Measurements from ENCODE around the gene A2ML1.
"Not testable (repeated sequence)": the region's sequence is repeated elsewhere in the genome, so short reads cannot be mapped to it uniquely, and the experiment has no call there.

Gene A2ML1

DNA sequence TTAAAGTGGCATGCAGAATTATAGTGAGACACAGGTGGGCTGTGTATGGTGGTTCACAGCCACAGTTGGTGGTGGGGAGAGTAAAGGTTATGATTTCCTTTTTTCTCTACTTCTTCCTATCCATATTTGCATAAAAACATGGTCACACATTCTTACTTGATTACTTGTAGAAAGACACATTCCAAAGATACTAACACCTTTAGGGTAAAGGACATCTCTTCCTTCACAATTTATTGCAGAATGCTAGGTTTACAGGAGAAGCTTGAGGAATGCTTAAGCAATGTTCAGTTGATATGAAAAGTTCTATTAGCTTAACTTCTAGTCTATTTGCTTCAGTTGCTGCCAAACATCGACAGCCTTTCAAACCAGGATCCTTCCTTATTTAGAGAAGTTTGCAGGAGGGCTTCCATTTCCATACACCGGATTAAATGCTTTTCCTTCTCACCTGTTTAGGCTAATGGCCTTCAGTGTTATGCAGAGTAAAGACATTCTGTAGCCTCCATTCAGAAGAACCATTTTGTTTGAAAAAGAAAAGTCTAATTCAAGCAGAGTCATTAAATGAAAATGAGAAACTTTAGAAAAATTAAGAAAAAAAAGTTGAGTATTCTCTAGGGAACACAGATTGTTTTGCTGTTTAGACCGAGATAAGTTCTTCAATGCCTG lies 89.3 kb downstream of the A2ML1 start:
- DNase-seq, result no peak

DNA sequence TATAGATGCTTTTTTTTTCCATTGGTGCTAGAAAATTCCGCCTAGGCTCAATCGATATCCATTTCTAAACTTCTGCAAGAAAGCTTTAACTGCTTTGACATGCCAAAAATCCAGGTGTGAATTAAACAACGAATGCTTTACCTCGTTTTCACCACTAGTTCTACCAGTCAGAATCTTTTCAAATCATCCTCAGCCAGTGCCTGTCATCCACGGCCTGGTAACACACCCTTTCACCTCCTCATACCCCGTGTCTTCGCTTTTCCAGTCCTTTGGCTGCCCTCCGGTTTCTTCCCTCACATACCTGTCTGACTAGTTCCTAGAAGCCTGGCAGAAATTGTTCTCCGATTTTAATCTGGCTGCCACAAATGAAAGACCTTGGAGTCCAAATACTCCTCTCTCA lies 90.5 kb downstream of the A2ML1 start:
- DNase-seq, result no peak

DNA sequence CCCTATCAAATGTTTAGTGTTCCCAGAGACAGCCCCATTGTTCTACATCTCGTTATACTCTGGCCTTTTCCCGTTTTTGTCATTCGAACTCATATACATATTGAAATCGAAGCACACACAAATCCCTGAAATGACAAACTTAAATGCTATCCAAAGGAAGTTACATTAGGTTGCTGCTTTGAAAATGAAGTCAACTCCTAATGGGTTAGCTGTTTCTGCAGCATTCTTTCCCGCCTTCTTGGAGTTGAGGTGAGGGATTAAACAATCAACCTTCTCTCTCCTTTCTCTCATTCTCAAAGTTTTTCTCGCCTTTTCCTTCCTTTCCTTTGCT lies 91.2 kb downstream of the A2ML1 start:
- no peak for DNase-seq

DNA sequence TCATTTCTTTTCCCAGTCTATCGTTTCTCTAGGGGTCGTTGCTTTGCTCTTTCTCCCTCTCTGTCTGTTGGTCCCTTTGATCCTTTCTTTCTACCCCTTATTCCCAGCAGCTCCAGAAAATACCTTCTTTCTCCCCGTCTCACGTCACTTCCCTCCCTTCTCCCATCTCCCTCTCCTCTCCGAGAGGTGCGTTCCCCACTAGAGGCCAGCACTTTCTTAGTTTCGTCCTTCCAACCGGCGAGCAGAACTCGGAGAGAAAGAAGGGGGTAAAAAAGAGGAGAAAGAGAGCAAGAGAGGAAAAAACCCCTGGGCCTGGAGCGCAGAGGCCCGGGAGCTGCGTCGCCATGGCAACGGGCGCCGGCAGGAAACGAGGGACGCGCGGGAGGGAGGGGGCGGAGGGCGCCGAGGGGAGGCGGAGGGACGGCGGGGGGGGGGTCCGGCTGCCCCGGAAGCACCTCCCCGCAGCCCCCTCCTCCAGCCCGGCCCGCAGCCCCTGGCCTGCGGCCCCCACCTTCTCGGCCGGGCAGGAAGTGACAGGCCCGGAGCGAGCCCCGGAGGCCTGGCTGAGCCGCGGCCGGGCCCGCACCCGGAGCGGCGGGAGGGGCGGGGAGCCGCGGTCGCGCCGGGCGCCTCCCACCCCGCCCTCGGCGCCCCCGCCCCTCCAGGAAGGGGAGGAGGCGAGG lies 91.8 kb downstream of the A2ML1 start, which contains the start of gene PHC1:
Gene PHC1, plus strand, starts transcription at position 477 of the 683 bp plus-strand sequence. CDS start 3,169 bp downstream, outside the sequence.
- peak; percentile 19 for DNase-seq

DNA sequence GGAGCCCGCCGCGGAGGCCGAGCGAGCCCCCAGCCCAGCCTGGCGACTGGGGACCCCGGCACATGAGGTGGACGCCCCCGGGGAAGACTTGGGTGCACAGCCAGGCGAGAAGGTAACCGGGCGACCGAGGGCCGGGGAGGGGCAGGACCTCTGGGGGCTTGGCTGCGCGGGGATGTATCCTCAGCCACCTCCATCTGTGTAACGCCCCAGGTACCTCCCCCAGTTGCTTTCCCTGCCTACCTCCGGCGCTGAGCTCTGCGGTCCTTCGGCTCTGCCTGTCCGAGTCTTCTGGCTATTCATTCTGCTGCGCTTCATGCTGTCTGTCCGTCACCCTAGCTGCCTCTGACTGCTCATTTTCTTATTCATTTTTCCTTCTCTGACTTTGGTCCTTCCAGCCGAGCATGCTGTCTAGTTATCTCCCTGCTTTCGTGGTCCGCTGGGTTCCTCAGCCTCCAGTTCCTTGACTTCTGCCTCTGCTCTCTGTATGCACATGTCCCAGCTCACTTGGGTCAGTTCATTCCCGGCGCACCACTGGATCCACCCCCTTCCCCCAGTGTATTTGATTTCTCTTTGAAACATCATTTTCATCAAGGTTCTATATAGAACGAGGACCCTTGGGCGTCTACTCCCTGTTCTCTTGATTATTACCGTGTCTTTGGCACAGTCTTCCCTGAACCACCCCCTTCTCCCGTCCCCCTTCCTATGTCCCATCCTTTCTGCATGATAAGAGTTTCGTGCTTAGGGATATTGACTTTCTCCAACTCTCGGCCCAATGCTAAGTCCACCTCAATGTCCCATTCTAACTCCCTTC lies 92.5 kb downstream of the A2ML1 start:
- no peak for DNase-seq

DNA sequence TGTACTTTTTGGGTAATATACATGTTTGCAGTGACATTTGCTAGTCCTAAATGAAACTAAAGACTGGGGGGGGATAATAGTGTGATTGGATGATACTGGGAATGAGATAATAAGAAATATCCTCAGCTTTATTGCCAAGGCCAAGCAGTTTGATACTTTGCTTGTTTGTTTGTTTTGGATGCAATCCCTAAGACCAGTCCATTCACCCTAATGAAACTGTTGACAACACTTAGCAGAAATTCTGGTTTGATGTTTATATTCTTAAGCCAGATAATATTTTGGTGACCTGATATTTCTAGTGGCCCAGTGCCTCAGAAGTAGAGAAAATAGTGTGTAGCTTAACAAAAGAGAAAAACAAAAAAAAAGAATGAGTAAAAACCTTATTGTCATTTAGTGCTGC lies 93.7 kb downstream of the A2ML1 start:
- no peak for DNase-seq

DNA sequence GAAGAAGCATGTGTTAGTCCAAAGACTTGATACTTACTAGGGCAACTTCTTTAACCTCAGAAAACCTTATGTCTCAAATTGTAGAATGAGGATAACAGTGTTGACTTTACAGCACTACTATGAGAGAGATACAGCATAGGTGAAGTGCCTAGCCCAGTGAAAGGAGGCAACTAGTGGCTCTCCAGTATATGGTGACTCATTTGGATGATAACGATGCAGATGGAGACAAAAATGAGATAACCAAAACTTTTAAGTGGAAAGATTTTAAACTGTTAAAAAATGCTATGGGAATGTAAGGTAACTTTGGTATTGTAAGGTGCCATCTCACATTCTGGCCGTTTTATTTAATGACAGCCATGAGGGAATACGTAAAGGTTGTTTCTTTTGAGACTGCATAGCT lies 94.6 kb downstream of the A2ML1 start:
- DNase-seq, result no peak

DNA sequence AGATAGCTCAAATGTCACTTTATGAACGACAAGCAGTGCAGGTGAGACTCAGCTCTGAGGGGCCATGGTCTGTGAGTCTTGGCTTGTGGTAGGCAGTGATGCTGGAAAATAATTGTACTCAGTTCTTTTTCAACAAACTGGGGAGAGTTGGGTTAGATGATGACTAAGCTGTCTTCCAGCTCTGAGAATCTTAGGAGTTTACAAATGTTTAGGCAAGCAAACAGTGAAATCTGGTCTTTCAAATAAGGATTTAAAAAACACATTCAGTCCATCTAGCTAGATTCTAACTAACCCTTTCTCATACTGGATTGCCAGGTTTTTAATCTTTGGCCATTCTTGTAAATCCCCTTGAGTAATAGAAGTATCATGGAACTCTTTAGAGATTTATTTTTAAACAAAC lies 95.3 kb downstream of the A2ML1 start:
- no peak for DNase-seq

DNA sequence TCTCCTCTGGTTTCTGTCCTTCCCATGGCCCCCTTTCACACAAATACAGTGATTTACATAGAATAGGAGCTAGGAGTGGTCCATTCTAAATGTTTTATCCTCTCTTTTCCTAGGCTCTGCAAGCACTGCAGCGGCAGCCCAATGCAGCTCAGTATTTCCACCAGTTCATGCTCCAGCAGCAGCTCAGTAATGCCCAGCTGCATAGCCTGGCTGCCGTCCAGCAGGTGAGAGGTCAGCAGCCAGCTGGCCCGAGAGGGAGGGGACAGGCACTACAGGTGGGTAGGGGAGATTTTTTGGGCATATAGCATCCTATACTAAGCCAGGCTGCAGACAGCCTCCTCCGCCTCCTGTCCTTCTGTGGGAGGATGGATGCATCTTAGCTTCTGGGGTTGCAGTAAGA lies 97.2 kb downstream of the A2ML1 start:
- not testable (repeated sequence) for DNase-seq

DNA sequence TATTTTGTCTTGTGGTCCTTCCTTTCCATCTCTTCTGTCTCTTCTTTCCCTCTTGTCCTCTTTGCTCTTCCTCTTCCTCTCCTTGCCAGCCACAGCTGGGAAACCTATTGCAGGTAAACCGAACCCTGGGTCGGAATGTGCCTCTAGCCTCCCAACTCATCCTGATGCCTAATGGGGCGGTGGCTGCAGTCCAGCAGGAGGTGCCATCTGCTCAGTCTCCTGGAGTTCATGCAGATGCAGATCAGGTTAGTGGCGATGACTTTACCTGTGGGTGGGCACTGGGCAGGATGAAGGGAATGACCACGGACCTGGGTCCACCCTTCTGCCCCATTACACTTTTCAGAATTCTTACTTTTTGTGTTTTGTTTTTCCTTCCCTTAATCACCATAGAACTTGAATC lies 100.1 kb downstream of the A2ML1 start:
- DNase-seq, result no peak

All from NCI-H2029 treated with DMSO at 0.1 percent for 48 hours (cell line).